PC-3 (cell line): ENCODE data around the gene CTDSP2. TPM values are rescaled to one million over a fixed set of nuclear protein-coding genes. Genes with fewer than 3 reads are reported as not detected.
A peak's percentile ranks its signal among the peaks of the same experiment; 100 is the strongest.

Experiments
- ATAC-seq: fragments of 200-7000 bp; cut with Tn5 transposase; 2 replicates; pipeline ENCODE4 v1.9.1; 2020; ENCODE audit warnings: mild to moderate bottlenecking, moderate library complexity
- BruUV-seq: library from RNA; stranded (reverse); fragments of 400-500 nt; replicated peaks from 2 replicates; lab custom pipeline; 2021; lab: Mats Ljungman, UMichigan
- CTCF ChIA-PET: fragments of 300-600 bp; sonication (Branson Sonifier 250); formaldehyde crosslinking; loops from one replicate; lab custom pipeline; 2022; ENCODE audit warnings: antibody characterized with exemption; lab: Charles Lee
- POLR2A ChIA-PET: fragments of 300-600 bp; sonication (Branson Sonifier 250); formaldehyde crosslinking; loops from one replicate; lab custom pipeline; 2022; ENCODE audit warnings: antibody characterized with exemption; ENCODE audit not compliant: unreplicated experiment; lab: Charles Lee
- DNase-seq: peaks from one replicate; pipeline ENCODE4 v3.0.0-alpha.2; 2015
- H2AFZ ChIP-seq: fragments of 300-600 bp; sonication (generic); 2 replicates; pipeline ENCODE4 v1.6.0; 2016; ENCODE audit warnings: antibody characterized with exemption, low read length
- H3F3A ChIP-seq: fragments of 300-600 bp; sonication (generic); one replicate; pipeline ENCODE4 v1.6.0; 2017; ENCODE audit warnings: antibody characterized with exemption, low read length, control low read depth, mild to moderate bottlenecking; ENCODE audit not compliant: unreplicated experiment
- H3K27ac ChIP-seq: fragments of 300-600 bp; sonication (generic); 2 replicates; pipeline ENCODE4 v1.5.1; 2016; ENCODE audit warnings: mild to moderate bottlenecking, low read length
- H3K27me3 ChIP-seq: fragments of 300-600 bp; sonication (generic); 2 replicates; pipeline ENCODE4 v1.6.1; 2016; ENCODE audit warnings: low read length, mixed read lengths
- H3K36me3 ChIP-seq: fragments of 300-600 bp; sonication (generic); 2 replicates; pipeline ENCODE4 v1.6.1; 2016; ENCODE audit warnings: low read depth, mixed run types, low read length, mixed read lengths
- H3K4me1 ChIP-seq: fragments of 300-600 bp; sonication (generic); 2 replicates; pipeline ENCODE4 v1.5.1; 2016; ENCODE audit warnings: low read length; ENCODE audit not compliant: insufficient read depth
- H3K4me2 ChIP-seq: fragments of 300-600 bp; sonication (generic); 2 replicates; pipeline ENCODE4 v1.6.0; 2016; ENCODE audit warnings: low read length
- H3K4me3 ChIP-seq: fragments of 300-600 bp; sonication (generic); 2 replicates; pipeline ENCODE4 v1.5.1; 2016; ENCODE audit warnings: mild to moderate bottlenecking, low read length, mixed read lengths
- H3K79me2 ChIP-seq: fragments of 300-600 bp; sonication (generic); 2 replicates; pipeline ENCODE4 v1.6.1; 2017; ENCODE audit warnings: low read length, mixed read lengths
- H3K9ac ChIP-seq: fragments of 300-600 bp; sonication (generic); 2 replicates; pipeline ENCODE4 v1.6.0; 2016; ENCODE audit warnings: mild to moderate bottlenecking, low read length
- H3K9me2 ChIP-seq: fragments of 300-600 bp; sonication (generic); replicated peaks from 2 replicates; pipeline ENCODE4 v1.6.1; 2016; ENCODE audit warnings: mixed run types, low read length, mixed read lengths
- H3K9me3 ChIP-seq: fragments of 300-600 bp; sonication (generic); 2 replicates; pipeline ENCODE4 v1.6.1; 2016; ENCODE audit warnings: low read length, mixed read lengths
- H4K20me1 ChIP-seq: fragments of 300-600 bp; sonication (generic); 2 replicates; pipeline ENCODE4 v1.6.1; 2016; ENCODE audit warnings: low read length, mixed read lengths
- CTCF ChIP-seq: fragments of 300-600 bp; sonication (generic); conservative IDR thresholded peaks from 2 replicates; pipeline ENCODE4 v1.5.1; 2017; ENCODE audit warnings: antibody characterized with exemption, low read depth, mild to moderate bottlenecking, low read length
- EZH2 ChIP-seq: fragments of 300-600 bp; sonication (generic); IDR thresholded peaks from one replicate; pipeline ENCODE4 v1.6.1; 2017; ENCODE audit warnings: antibody characterized with exemption, mild to moderate bottlenecking, low read length; ENCODE audit not compliant: unreplicated experiment
- EZH2phosphoT487 ChIP-seq: fragments of 300-600 bp; sonication (generic); IDR thresholded peaks from 2 replicates; pipeline ENCODE4 v1.6.1; 2018; ENCODE audit warnings: mild to moderate bottlenecking, antibody characterized with exemption, low read length, borderline replicate concordance
- intact Hi-C: fragments of 100-400 bp; cut with micrococcal nuclease; formaldehyde crosslinking; loops from 2 replicates; pipeline ENCODE4 v1.9.0; 2023
- total RNA-seq: library from RNA; depleted of rRNA; stranded (reverse); fragments of >200 nt; gene quantifications from 2 replicates; pipeline ENCODE4 v1.2.3, GENCODE V29; 2014

The CTDSP2 gene
- total RNA-seq, 1 experiment from 2014 or later: 39.4 TPM

GRCh38 chr12:57889500-57889989 is 43.0 kb upstream of the CTDSP2 start:
- DNase-seq (no peak), ATAC-seq (no peak)
- Histone ChIP-seq H2AFZ (no peak overlapping the region), H4K20me1 (no peaks in the 10 kb centered on the region), H3K9me3 (no peaks in the 10 kb centered on the region), H3K27me3 (no peaks in the 10 kb centered on the region), H3F3A (peaks cover 5% of the 10 kb centered on the region), H3K9ac (no peak overlapping the region), H3K4me2 (peak overlapping the region; percentile 84; the same call in 1 of the 2 replicates), H3K9me2 (no peaks in the 10 kb centered on the region), H3K79me2 (no peaks in the 10 kb centered on the region), H3K4me3 (no peak overlapping the region), H3K36me3 (no peaks in the 10 kb centered on the region), H3K27ac (no peak overlapping the region), H3K4me1 (peaks cover 38% of the 10 kb centered on the region)
- no TSS peak for BruUV-seq
- intact Hi-C loops: loop anchor here (2.0 kb wide), 1 partner anchor 25 kb away; no protein-coding TSS in a partner anchor
- ChIA-PET POLR2A (no interaction called here), CTCF (interaction anchor here (0.9 kb wide), 1 partner anchor 9 kb away, joined by 4 read pairs; no protein-coding TSS in a partner anchor)
- TF ChIP-seq EZH2: no peak
- TF ChIP-seq CTCF: no peak
- no peak for TF ChIP-seq EZH2phosphoT487

- TF ChIP-seq EZH2 (no peak), EZH2phosphoT487 (no peak), CTCF (no peak)
- Histone ChIP-seq H3K27me3 (no peaks in the 10 kb centered on the region), H3K4me1 (peaks cover 38% of the 10 kb centered on the region), H3K9ac (peak overlapping the region; percentile 15), H3K36me3 (no peaks in the 10 kb centered on the region), H3K9me2 (no peaks in the 10 kb centered on the region), H3K27ac (peak overlapping the region; percentile 74), H3F3A (peaks cover 5% of the 10 kb centered on the region), H3K79me2 (no peaks in the 10 kb centered on the region), H3K4me2 (peak overlapping the region; percentile 84), H3K9me3 (no peaks in the 10 kb centered on the region), H3K4me3 (peak overlapping the region; percentile 56), H2AFZ (peak overlapping the region; percentile 65), H4K20me1 (no peaks in the 10 kb centered on the region)
- no TSS peak for BruUV-seq
- intact Hi-C loops: loop anchor here (2.0 kb wide), 1 partner anchor 24 kb away; no protein-coding TSS in a partner anchor
- ATAC-seq: peak; percentile 90
- DNase-seq: peak; percentile 82
- POLR2A ChIA-PET: interaction anchor here (0.6 to 1.0 kb wide), 4 partner anchors 23 to 129 kb away, joined by 3 to 4 read pairs (median 3); no protein-coding TSS in a partner anchor
- CTCF ChIA-PET: interaction anchor here (0.7 to 0.8 kb wide), 2 partner anchors 11 to 27 kb away, joined by 3 read pairs; no protein-coding TSS in a partner anchor
These were observed 42.1 kb upstream of the CTDSP2 start for GRCh38 chr12:57888409-57889157.
